ENCODE measurements around the gene ARAF.

DNA sequence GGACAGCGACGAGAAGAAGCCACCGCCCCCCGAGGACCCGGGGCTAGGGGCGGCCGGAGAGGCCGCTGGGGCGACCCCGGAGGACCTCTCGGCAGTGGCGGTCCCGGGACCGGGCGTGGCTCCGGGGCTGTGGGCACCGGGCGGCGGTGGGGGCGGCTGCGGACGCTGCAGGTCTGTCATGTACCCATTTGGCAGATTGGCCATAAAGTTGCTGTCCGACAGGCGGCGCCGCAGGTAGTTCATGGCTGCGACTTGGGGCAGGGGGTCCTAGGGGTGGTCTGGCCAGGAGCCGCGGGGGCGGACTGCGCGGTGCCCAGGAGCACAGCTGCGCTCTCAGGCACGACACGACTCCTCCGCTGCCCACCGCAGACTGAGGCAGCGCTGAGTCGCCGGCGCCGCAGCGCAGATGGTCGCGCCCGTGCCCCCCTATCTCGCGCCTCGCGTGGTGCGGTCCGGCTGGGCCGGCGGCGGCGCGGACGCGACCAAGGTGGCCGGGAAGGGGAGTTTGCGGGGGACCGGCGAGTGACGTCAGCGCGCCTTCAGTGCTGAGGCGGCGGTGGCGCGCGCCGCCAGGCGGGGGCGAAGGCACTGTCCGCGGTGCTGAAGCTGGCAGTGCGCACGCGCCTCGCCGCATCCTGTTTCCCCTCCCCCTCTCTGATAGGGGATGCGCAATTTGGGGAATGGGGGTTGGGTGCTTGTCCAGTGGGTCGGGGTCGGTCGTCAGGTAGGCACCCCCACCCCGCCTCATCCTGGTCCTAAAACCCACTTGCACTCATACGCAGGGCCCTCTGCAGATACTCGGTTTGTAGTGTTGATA lies 58.7 kb downstream of the ARAF start, which contains the start of gene SYN1:
- no peak for TF ChIP-seq CTCF (IDR thresholded peaks at IDR 0.05)
- no peak for TF ChIP-seq POLR2A (IDR thresholded peaks at IDR 0.05)

Data from lower leg skin (tissue), 3 donors.